Lung (tissue), 12 donors: Measurements from ENCODE around the gene STAC3. TPM values are rescaled to one million over a fixed set of nuclear protein-coding genes. Genes with fewer than 3 reads are reported as not detected.

Experiments
- ATAC-seq: fragments of 200-7000 bp; cut with Tn5 transposase; one replicate; pipeline ENCODE4 v1.9.1; 2020; ENCODE audit warnings: moderate number of reproducible peaks; ENCODE audit not compliant: insufficient read depth, low FRiP score
- DNase-seq, 3 donors: peaks; one replicate each; pipeline ENCODE4 v3.0.0-alpha.2; 2013 to 2017
- H3K27ac ChIP-seq, 2 donors: one replicate each; pipeline ENCODE4 v1.5.1; 2013; ENCODE audit warnings: mild to moderate bottlenecking in 2 of 2, moderate library complexity in 2 of 2, control low read depth in 1 of 2, inconsistent platforms in 1 of 2, low read depth in 1 of 2, low read length in 1 of 2
- H3K27me3 ChIP-seq, 3 donors: one replicate each; pipeline ENCODE4 v1.5.1; 2013; ENCODE audit warnings: low read length in 2 of 3; ENCODE audit not compliant: control insufficient read depth in 3 of 3, insufficient read depth in 3 of 3
- H3K36me3 ChIP-seq, 4 donors: one replicate each; pipeline ENCODE4 v1.5.1; 2013; ENCODE audit warnings: low read length in 4 of 4, mild to moderate bottlenecking in 1 of 4, moderate library complexity in 1 of 4; ENCODE audit not compliant: control insufficient read depth in 4 of 4, insufficient read depth in 4 of 4
- H3K4me1 ChIP-seq, 5 donors: one replicate each; pipeline ENCODE4 v1.5.1; 2013; ENCODE audit warnings: low read length in 5 of 5, mild to moderate bottlenecking in 2 of 5, moderate library complexity in 1 of 5; ENCODE audit not compliant: control insufficient read depth in 5 of 5, insufficient read depth in 5 of 5
- H3K4me3 ChIP-seq: one replicate; pipeline ENCODE4 v1.5.1; 2013; ENCODE audit warnings: mild to moderate bottlenecking, control low read depth, moderate library complexity
- H3K9ac ChIP-seq, 2 donors: one replicate each; pipeline ENCODE4 v1.5.1; 2013; ENCODE audit warnings: low read length in 2 of 2, control low read depth in 1 of 2; ENCODE audit not compliant: insufficient read depth in 1 of 2
- H3K9me3 ChIP-seq, 4 donors: one replicate each; pipeline ENCODE4 v1.5.1; 2013; ENCODE audit warnings: low read length in 3 of 4, mild to moderate bottlenecking in 1 of 4, moderate library complexity in 1 of 4; ENCODE audit not compliant: control insufficient read depth in 4 of 4, insufficient read depth in 3 of 4
- CTCF ChIP-seq: IDR thresholded peaks from 2 replicates; pipeline ENCODE4 v1.5.1; 2012; ENCODE audit warnings: mild to moderate bottlenecking; ENCODE audit errors: control extremely low read depth, extremely low read depth
- WGBS, 2 donors: extraction: QIAGEN DNeasy Blood & Tissue Kit; methylation state at CpG; one replicate each; pipeline ENCODE4 v1.1.7; 2013; 5-methylcytosine and 5-hydroxymethylcytosine counted together
- polyA plus RNA-seq, 2 donors: library from polyadenylated mRNA; stranded (reverse); fragments of 200-250 nt; gene quantifications; one replicate each; pipeline ENCODE4 v1.2.1, GENCODE V29; 2013
- total RNA-seq, 2 donors: library from RNA; depleted of rRNA in 1 of 2; stranded (reverse); fragments of >200 nt in 1 of 2; gene quantifications; one replicate each; pipeline ENCODE4 v1.2.1, GENCODE V29; 2014 to 2021
- donor health status: control.
- donor health status: control.
- donor health status: Bipolar disorder and iron deficiency.
- donor health status: healthy.
- donor health status: DM: yes; HTN: yes; CAD: no.

Gene STAC3
- total and polyA plus RNA-seq, 4 donors = 1.7 to 7.4 (median 6.4) TPM

GRCh38 chr12:57224278-57224972, 26.6 kb downstream of the STAC3 start:
- Histone ChIP-seq H3K4me1 (peaks cover 0 to 19% (median 5%) of the 10 kb centered on the region in 5 donors), H3K27ac (no peak overlapping the region), H3K4me3 (peak overlapping the region; percentile 14), H3K9ac (no peak overlapping the region), H3K27me3 (peaks cover 9 to 79% (median 68%) of the 10 kb centered on the region in 3 donors), H3K36me3 (no peaks in the 10 kb centered on the region), H3K9me3 (peaks cover 0 to 6% (median 0%) of the 10 kb centered on the region in 4 donors)
- WGBS, 2 donors = 35 to 38% methylated on average over 30 of the region's 30 CpGs
- DNase-seq (no peak), ATAC-seq (no peak)
- TF ChIP-seq CTCF = no peak

GRCh38 chr12:57223191-57224165, 27.5 kb downstream of the STAC3 start:
- no peak for ATAC-seq
- peaks cover 9 to 87% (median 72%) of the 10 kb centered on the region in 3 donors for H3K27me3 ChIP-seq
- H3K9me3 ChIP-seq = peaks cover 0 to 6% (median 0%) of the 10 kb centered on the region in 4 donors
- H3K4me1 ChIP-seq = peaks cover 0 to 28% (median 6%) of the 10 kb centered on the region in 5 donors
- no peak overlapping the region for H3K4me3 ChIP-seq
- 38 to 49% methylated on average over 22 of the region's 22 CpGs for WGBS, 2 donors
- TF ChIP-seq CTCF = no peak
- DNase-seq = no peak
- H3K36me3 ChIP-seq = no peaks in the 10 kb centered on the region
- no peak overlapping the region for H3K27ac ChIP-seq
- no peak overlapping the region for H3K9ac ChIP-seq

GRCh38 chr12:57222286-57223190, 28.4 kb downstream of the STAC3 start:
- no peak for ATAC-seq
- Histone ChIP-seq H3K4me1 (peaks cover 0 to 38% (median 8%) of the 10 kb centered on the region in 5 donors), H3K9me3 (peaks cover 0 to 6% (median 0%) of the 10 kb centered on the region in 4 donors), H3K9ac (no peak overlapping the region), H3K27ac (no peak overlapping the region), H3K36me3 (no peaks in the 10 kb centered on the region), H3K4me3 (no peak overlapping the region), H3K27me3 (peaks cover 9 to 91% (median 72%) of the 10 kb centered on the region in 3 donors)
- 26 to 30% methylated on average over 13 of the region's 13 CpGs for WGBS, 2 donors
- TF ChIP-seq CTCF = no peak
- no peak for DNase-seq
